Brain microvascular endothelial cell (primary cell): ENCODE data around the gene RAD9B.
"Not testable (repeated sequence)": the region's sequence is repeated elsewhere in the genome, so short reads cannot be mapped to it uniquely, and the experiment has no call there.

Experiments
- DNase-seq: peaks from one replicate; pipeline ENCODE4 v3.0.0-alpha.2; 2020
- H3K27ac ChIP-seq: fragments of 250-450 bp; sonication (Bioruptor Pico); 2 replicates; pipeline ENCODE4 v1.5.1; 2020; ENCODE audit warnings: mild to moderate bottlenecking, moderate library complexity
- H3K27me3 ChIP-seq: fragments of 250-450 bp; sonication (Bioruptor Pico); replicated peaks from 2 replicates; pipeline ENCODE4 v1.5.1; 2020; ENCODE audit warnings: mild to moderate bottlenecking
- H3K36me3 ChIP-seq: fragments of 250-450 bp; sonication (Bioruptor Pico); replicated peaks from 2 replicates; pipeline ENCODE4 v1.5.1; 2020; ENCODE audit warnings: mild to moderate bottlenecking
- H3K4me3 ChIP-seq: 2 replicates; pipeline ENCODE4 v1.5.1; 2011; ENCODE audit warnings: low read depth, mild to moderate bottlenecking, control low read depth, low read length, moderate library complexity
- in situ Hi-C: cut with HindIII; loops from 2 replicates; pipeline ENCODE4 v1.10.0; 2017; ENCODE audit warnings: low sequenced_read_pairs, low pct_ligation_motif_present
- TF ChIP-seq, protein P1 (sequence below): IDR thresholded peaks from 2 replicates; pipeline ENCODE4 v1.5.1; 2011; ENCODE audit warnings: low read depth, mild to moderate bottlenecking, moderate library complexity, low read length, control low read depth, inconsistent platforms; ENCODE audit errors: missing control alignments

RAD9B gene

DNA sequence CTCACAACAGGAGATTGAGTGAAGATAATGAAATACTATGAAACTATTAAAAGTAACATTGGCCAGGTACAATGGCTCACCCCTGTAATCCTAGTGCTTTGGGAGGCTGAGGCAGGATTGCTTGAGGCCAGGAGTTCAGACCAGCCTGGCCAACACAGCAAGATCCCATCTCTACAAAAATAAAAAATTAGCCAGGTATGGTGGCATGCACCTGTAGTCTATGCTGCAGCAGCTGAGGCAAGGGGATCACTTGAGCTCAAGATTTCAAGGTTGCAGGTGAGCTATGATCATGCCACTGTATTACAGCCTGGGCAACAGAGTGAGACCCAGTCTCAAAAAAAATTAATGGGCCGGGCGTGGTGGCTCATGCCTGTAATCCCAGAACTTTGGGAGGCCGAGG, 14.9 kb downstream of the RAD9B start:
- H3K36me3 ChIP-seq: no peaks in the 10 kb centered on the region
- no peak for DNase-seq
- no peak overlapping the region for H3K27ac ChIP-seq
- in situ Hi-C loops: loop anchor here (25.0 kb wide), 1 partner anchor 95 kb away; the partner anchor contains the start of gene TCTN1
- H3K4me3 ChIP-seq: no peak overlapping the region
- H3K27me3 ChIP-seq: no peaks in the 10 kb centered on the region
- TF ChIP-seq, protein P1, sequence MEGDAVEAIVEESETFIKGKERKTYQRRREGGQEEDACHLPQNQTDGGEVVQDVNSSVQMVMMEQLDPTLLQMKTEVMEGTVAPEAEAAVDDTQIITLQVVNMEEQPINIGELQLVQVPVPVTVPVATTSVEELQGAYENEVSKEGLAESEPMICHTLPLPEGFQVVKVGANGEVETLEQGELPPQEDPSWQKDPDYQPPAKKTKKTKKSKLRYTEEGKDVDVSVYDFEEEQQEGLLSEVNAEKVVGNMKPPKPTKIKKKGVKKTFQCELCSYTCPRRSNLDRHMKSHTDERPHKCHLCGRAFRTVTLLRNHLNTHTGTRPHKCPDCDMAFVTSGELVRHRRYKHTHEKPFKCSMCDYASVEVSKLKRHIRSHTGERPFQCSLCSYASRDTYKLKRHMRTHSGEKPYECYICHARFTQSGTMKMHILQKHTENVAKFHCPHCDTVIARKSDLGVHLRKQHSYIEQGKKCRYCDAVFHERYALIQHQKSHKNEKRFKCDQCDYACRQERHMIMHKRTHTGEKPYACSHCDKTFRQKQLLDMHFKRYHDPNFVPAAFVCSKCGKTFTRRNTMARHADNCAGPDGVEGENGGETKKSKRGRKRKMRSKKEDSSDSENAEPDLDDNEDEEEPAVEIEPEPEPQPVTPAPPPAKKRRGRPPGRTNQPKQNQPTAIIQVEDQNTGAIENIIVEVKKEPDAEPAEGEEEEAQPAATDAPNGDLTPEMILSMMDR: no peak

DNA sequence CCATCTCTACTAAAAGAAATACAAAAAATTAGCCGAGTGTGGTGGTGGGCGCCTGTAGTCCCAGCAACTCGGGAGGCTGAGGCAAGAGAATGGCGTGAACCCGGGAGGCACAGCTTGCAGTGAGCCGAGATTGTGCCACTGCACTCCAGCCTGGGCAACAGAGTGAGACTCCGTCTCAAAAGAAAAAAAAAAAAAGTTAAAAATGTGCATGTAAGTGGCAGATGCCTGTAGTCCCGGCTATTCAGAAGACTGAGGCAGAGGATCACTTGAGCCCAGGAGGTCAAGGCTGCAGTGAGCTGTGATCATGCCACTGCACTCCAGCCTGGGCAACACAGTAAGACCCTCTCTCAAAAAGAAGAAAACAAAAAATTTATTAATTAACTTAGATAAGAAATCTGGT, 15.9 kb downstream of the RAD9B start:
- not testable (repeated sequence) for DNase-seq, H3K36me3 ChIP-seq, H3K27ac ChIP-seq, H3K27me3 ChIP-seq, H3K4me3 ChIP-seq
- in situ Hi-C loops: loop anchor here (25.0 kb wide), 1 partner anchor 94 kb away; the partner anchor contains the start of gene TCTN1

DNA sequence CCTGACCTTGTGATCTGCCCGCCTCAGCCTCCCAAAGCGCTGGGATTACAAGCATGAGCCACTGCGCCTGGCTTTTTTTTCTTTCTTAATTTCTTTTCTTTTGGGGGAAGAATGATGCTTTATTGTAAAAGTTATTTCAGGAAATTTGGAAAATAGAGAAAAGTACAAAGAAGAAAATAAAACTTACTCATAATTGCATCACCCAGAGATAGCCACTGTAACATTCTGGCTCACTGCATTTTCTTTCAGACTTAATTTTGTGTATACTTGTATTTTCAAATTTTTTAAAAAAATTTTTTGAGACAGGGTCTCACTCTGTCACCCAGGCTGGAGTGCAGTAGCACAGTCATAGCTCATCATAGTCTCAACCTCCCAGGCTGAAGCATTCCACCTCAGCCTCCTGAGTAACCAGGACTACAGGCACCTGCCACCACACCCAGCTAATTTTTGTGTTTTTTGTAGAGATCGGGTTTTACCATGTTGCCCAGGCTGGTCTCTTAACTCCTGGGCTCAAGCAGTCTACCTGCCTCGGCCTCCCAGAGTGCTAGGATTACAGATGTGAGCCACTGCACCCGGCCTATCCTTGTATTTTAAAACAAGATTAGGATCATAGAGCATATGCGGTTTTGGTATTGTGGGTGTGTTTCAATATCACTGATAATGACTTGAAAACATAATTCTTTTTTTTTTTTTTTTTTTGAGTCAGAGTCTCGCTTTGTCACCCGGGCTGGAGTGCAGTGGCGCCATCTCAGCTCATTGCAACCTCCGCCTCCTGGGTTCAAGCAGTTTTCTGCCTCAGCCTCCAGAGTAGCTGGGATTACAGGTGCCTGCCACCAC, 19.0 kb downstream of the RAD9B start:
- H3K4me3 ChIP-seq, H3K27me3 ChIP-seq, H3K36me3 ChIP-seq, DNase-seq, H3K27ac ChIP-seq: not testable (repeated sequence)
- in situ Hi-C loops: loop anchor here (25.0 kb wide), 1 partner anchor 91 kb away; the partner anchor contains the start of gene TCTN1

DNA sequence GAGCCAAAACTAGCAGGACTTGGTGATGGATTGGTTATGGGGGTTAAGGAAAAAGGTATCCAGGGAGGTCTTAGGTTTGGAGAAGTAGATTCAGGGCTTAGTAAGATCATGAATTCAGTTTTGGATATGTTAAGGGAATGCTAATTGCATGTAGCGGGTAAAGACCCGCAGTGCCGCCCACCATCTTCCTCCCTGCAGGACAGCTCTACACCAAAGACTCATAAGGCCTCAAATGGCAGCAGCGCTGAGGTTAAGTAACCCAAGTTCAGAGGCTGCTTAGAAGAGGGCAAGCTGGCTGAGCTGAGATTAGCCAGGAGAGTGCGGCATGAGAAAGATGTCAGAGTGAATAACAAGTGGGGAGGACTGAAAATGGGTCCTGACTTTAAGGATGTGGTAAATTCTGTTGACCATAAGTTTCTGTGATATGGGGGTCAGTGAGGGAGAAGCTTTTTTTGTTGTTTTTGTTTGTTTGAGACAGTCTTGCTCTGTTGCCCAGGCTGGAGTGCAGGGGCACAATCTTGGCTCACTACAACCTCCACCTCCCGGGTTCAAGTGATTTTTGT, 26.2 kb downstream of the RAD9B start:
- in situ Hi-C loops: no loop called here
- H3K27me3 ChIP-seq: no peaks in the 10 kb centered on the region
- H3K27ac ChIP-seq: no peak overlapping the region
- H3K4me3 ChIP-seq: no peak overlapping the region
- TF ChIP-seq, protein P1: no peak
- no peaks in the 10 kb centered on the region for H3K36me3 ChIP-seq
- DNase-seq: no peak

DNA sequence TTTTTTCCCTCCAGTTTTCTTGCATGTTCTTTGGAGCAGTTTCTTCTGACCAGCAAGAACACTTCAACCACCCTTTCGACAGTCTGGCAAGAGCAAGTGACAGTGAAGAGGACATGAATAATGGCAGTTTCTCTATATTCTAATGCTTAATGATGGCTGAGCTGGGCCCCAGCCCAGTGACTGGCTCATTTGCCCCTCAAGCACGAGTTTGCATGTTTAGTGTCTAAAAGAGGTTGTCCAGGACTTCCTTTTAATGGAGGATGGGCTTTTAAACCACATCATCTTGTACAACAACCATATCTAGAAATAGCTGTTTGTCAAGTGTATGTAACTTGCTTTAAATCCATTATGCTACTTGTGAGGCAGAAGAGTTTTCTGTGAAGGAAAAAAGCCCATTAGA, 28.4 kb downstream of the RAD9B start:
- in situ Hi-C loops: no loop called here
- no peaks in the 10 kb centered on the region for H3K27me3 ChIP-seq
- H3K36me3 ChIP-seq: no peaks in the 10 kb centered on the region
- TF ChIP-seq, protein P1: no peak
- DNase-seq: no peak
- no peak overlapping the region for H3K27ac ChIP-seq
- no peak overlapping the region for H3K4me3 ChIP-seq

DNA sequence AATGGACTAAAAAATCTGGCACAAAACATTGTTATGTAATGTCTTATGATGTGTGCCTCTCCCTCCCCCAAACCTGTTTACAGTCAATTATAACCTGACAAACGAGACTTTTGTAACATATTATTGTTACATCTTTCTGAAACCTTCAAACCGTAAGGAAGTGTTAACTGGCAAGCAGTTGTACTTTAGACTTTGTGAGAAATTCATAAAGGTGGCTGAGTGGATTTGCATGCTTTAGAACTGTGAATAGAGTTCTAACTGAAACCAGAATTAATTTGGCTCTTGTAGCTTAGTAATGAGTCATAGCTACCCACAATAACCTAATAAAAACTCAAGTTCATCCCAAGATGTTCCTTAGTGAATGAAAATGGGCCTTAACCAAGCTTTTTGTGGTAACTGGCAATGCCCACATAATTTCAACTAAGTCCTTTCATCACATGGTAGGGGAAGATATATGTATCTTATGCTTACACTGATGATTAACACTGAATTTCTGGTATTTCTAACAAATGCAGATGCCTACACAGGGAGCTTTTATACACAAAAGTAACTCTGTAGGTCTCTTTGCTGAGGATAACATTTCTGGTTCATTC, 29.7 kb downstream of the RAD9B start:
- TF ChIP-seq, protein P1: no peak
- Histone ChIP-seq H3K27ac (no peak overlapping the region), H3K36me3 (peaks cover 7% of the 10 kb centered on the region), H3K27me3 (no peaks in the 10 kb centered on the region), H3K4me3 (no peak overlapping the region)
- no peak for DNase-seq
- in situ Hi-C loops: no loop called here
